Dedifferentiated amniotic fluid mesenchymal stem cell (primary cell): ENCODE data around the gene TESK2.
"Not testable (repeated sequence)": the region's sequence is repeated elsewhere in the genome, so short reads cannot be mapped to it uniquely, and the experiment has no call there.

ENCODE experiments used
- DNase-seq: peaks from one replicate; pipeline ENCODE4 v3.0.0-alpha.2; 2016; ENCODE audit errors: extremely low spot score

Gene TESK2

GRCh38 chr1:45414746-45415145, 76.2 kb downstream of the TESK2 start:
- DNase-seq: no peak

GRCh38 chr1:45412899-45413298, 78.1 kb downstream of the TESK2 start:
- DNase-seq: no peak

GRCh38 chr1:45411510-45411899, 79.5 kb downstream of the TESK2 start:
- DNase-seq: no peak

GRCh38 chr1:45410850-45411509, 80.0 kb downstream of the TESK2 start:
- DNase-seq: no peak

- no peak for DNase-seq
Observed at GRCh38 chr1:45409276-45409675, 81.7 kb downstream of the TESK2 start.

GRCh38 chr1:45407629-45408287, 83.2 kb downstream of the TESK2 start:
- no peak for DNase-seq

- DNase-seq: no peak
Observed at GRCh38 chr1:45405636-45406035, 85.3 kb downstream of the TESK2 start.

GRCh38 chr1:45403718-45404117, 87.2 kb downstream of the TESK2 start:
- no peak for DNase-seq

- no peak for DNase-seq
Observed at GRCh38 chr1:45403298-45403697, 87.7 kb downstream of the TESK2 start.

- no peak for DNase-seq
Observed at GRCh38 chr1:45401524-45401923, 89.4 kb downstream of the TESK2 start.

- DNase-seq: no peak
Observed at GRCh38 chr1:45400049-45400448, 90.9 kb downstream of the TESK2 start.

- no peak for DNase-seq
Observed at GRCh38 chr1:45397285-45397684, 93.7 kb downstream of the TESK2 start.

GRCh38 chr1:45395582-45395981, 95.4 kb downstream of the TESK2 start:
- no peak for DNase-seq

- DNase-seq: no peak
Observed at GRCh38 chr1:45395051-45395450, 95.9 kb downstream of the TESK2 start.

GRCh38 chr1:45394342-45394741, 96.6 kb downstream of the TESK2 start:
- no peak for DNase-seq

GRCh38 chr1:45393718-45394302, 97.2 kb downstream of the TESK2 start:
- no peak for DNase-seq

GRCh38 chr1:45386219-45386618, 104.7 kb downstream of the TESK2 start:
- DNase-seq: no peak

GRCh38 chr1:45385302-45385701, 105.7 kb downstream of the TESK2 start:
- no peak for DNase-seq

- not testable (repeated sequence) for DNase-seq
Observed at GRCh38 chr1:45384213-45384612, 106.8 kb downstream of the TESK2 start.

GRCh38 chr1:45383191-45383590, 107.8 kb downstream of the TESK2 start:
- no peak for DNase-seq

GRCh38 chr1:45381243-45381642, 109.7 kb downstream of the TESK2 start:
- no peak for DNase-seq

- no peak for DNase-seq
Observed at GRCh38 chr1:45380730-45381129, 110.2 kb downstream of the TESK2 start.

GRCh38 chr1:45380125-45380524, 110.8 kb downstream of the TESK2 start:
- no peak for DNase-seq
